CD4-positive, alpha-beta T cell treated with Interleukin-10 for 1 hour (primary cell): ENCODE measurements around the gene COX6B1.
"Not testable (repeated sequence)": the region's sequence is repeated elsewhere in the genome, so short reads cannot be mapped to it uniquely, and the experiment has no call there.

ENCODE experiments used
- DNase-seq: peaks from one replicate; pipeline ENCODE4 v3.0.0-alpha.2; 2020

Gene COX6B1, protein sequence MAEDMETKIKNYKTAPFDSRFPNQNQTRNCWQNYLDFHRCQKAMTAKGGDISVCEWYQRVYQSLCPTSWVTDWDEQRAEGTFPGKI

GRCh38 chr19:35648017-35648961 lies at the start of gene COX6B1:
TSS of gene COX6B1 (plus strand) at chr19:35648323. CDS start at chr19:35651244, 2,921 bp downstream.
- peak; percentile 96 for DNase-seq

GRCh38 chr19:35601971-35602370 lies 46.2 kb upstream of the COX6B1 start:
- DNase-seq: no peak

GRCh38 chr19:35604436-35604835 lies 43.7 kb upstream of the COX6B1 start:
- not testable (repeated sequence) for DNase-seq

DNA sequence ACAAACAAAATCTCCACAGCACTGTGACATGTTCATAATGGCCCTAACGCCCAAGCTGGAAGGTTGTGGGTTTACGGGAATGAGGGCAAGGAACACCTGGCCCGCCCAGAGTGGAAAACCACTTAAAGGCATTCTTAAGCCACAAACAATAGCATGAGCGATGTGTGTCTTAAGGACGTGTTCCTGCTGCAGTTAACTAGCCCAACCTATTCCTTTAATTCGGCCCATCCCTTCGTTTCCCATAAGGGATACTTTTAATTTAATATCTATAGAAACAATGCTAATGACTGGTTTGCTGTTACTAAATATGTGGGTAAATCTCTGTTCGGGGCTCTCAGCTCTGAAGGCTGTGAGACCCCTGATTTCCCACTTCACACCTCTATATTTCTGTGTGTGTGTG lies 41.0 kb upstream of the COX6B1 start:
- DNase-seq: not testable (repeated sequence)

DNA sequence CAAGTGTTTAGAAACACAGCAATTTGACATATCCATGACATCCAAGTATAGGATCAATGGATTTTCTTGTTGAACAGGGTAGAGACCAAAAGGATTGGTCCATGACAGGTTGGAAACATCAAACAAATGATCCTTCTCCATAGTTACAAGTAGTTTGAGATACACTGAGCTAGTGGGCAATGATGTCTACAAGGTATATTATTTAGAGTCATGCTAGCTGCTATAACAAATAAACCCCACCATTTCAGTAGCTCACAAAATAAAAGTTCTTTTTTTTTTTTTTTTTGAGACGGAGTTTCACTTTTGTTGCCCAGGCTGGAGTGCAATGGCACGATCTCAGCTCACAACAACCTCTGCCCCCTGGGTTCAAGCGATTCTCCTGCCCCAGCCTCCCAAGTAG lies 40.5 kb upstream of the COX6B1 start:
- no peak for DNase-seq

DNA sequence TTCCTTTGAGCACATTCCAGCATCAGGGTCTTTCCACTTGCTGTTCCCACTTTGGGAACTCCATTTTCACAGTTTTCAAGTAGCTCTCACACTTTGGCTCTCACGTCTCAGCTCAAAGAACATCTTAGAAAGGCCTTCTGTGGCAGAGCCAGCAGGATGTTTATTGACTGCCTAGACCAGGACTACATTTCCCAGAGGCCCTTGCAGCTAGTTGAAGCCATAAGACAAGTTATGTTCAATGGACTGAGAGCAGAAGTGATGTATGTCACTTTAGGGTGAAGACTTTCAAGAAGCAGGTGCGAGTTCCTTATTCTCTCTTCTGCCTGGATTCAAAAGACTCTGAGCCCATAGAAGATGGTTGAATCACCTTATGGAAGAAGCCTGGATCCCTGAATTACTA lies 39.9 kb upstream of the COX6B1 start:
- peak; percentile 17 for DNase-seq

GRCh38 chr19:35609851-35610353 lies 38.2 kb upstream of the COX6B1 start:
- peak; percentile 50 for DNase-seq

- no peak for DNase-seq
Measured at GRCh38 chr19:35612224-35612558, 35.9 kb upstream of the COX6B1 start.

- peak; percentile 96 for DNase-seq
Measured at GRCh38 chr19:35612559-35613321, 35.4 kb upstream of the COX6B1 start, which contains the start of gene HAUS5. TSS of gene HAUS5 (plus strand) at chr19:35612735. CDS start at chr19:35612795, 60 bp downstream.

GRCh38 chr19:35613574-35613973 lies 34.5 kb upstream of the COX6B1 start:
- DNase-seq: no peak

GRCh38 chr19:35615036-35615435 lies 33.1 kb upstream of the COX6B1 start:
- DNase-seq: no peak

DNA sequence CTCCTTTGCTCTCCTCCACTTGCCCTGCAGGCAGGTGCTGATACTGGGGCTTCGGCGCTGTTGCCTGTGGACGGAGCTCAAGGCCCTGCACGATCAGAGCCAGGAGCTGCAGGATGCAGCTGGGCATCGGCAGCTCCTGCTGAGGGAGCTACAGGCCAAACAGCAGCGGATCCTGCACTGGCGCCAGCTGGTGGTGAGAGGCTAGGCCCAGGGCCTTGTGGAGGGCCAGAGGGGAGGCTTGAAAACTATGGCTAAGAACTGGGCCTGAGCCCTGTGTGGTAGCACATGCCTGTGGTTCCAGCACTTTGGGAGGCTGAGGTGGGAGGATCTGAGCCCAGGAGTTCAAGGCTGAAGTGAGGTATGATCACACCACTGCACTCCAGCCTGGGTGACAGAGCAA lies 29.3 kb upstream of the COX6B1 start:
- no peak for DNase-seq

GRCh38 chr19:35619290-35619923 lies 28.7 kb upstream of the COX6B1 start:
- DNase-seq: no peak

- no peak for DNase-seq
Measured at GRCh38 chr19:35620001-35620400, 28.1 kb upstream of the COX6B1 start.

DNA sequence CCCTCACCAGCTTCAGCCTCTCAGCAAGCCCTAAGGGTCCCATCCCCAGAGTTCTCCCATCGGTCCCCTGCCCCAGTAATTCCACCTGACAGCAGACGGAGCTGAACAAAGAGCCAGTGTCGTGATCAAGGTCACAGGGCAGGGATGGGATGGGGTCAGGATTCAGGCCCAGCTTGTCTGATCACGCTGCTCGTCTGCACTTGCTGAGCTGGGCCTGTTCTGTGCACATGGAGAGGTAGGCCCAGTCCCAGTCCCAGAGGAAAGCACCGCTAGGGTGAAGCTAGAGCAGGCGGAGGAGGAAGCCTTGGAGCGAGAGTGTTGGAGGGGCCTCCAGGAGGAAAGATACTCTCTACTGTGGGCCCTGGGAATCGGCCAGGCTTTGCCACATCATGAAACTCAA lies 26.4 kb upstream of the COX6B1 start:
- DNase-seq: no peak

- no peak for DNase-seq
Measured at GRCh38 chr19:35622750-35623149, 25.4 kb upstream of the COX6B1 start.

DNA sequence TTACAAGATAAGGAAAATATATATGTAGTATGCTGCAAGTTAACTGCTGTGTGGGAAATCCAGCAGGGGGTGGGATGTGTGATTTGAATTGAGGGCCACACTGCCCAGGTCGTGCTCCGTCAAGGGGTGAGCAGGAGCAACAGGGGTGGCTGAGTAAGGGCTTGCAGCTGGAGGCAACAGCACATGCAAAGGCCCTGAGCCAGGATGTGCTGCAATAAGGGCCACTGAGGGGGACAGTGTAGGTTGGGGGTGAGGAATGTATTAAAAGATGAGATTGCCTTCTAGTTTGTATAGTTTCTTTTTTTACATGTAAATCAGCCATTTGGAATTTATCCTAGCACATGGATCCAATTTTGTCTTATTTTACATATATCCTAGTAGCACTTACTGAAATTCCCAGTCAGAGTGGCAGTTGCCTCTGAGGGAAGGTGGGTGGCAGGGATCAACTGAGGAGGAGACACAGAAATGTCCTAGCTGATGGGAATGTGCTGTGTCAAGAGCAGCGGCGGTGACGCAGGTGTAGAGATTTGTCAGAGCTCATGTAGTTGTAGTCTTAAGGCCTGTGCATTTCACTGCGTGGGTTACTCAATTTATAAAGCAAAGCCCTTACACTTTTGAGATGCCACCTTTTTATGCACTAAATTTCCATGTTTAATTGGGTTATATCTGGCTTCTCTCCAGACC lies 24.7 kb upstream of the COX6B1 start:
- DNase-seq: no peak

GRCh38 chr19:35628264-35628564 lies 19.9 kb upstream of the COX6B1 start:
- no peak for DNase-seq

DNA sequence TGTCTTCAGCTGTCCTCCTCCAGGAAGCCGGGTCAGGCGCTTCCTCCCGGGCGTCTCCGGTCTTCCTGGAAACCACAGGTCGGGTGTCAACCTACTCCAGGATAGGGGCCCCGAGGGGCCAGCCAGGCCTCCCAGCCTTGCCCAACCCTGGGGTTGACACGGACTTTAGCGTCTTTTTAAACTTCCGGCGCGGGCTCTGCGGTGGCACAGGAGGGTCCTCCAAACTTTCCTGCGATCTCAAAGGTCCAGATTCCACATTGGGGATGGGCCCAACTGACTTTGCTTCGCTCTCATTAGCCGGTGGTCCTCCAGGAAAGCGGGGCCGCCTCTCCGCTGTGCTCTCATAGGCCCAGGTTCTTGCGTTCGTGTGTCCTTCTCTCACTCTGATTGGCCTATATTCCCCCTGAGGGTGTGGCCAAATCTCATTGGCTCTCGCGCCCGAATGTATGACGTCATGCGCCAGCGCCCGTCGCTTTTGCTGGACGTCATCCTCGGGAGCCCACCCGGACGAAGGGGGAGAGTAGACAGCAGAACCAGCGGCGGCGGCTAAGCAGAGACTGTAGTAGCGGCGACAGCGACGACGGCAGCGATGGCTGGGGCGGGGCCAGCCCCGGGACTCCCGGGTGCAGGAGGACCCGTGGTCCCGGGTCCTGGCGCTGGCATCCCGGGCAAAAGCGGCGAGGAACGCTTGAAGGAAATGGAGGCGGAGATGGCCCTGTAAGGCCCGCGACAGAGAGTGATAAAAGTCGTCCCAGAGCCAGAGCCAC lies 19.4 kb upstream of the COX6B1 start, which contains the start of gene RBM42:
TSS of gene RBM42 (plus strand) at position 472 of the 767 bp plus-strand sequence. CDS start at position 590, 118 bp downstream.
- DNase-seq: peak; percentile 99

DNA sequence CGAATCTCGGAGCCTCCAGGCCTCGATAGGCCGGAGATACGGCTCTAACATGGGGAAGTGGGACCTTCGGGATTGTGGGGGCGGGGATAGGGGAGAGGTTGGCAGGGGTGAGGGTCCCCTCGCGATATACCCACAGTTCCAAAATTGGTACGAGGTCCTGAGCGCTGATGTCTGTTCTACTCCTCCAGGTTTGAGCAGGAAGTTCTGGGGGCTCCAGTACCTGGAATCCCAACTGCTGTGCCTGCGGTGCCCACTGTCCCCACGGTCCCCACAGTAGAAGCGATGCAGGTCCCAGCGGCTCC lies 18.8 kb upstream of the COX6B1 start:
- DNase-seq: no peak

- no peak for DNase-seq
Measured at GRCh38 chr19:35633727-35634440, 14.2 kb upstream of the COX6B1 start.
